ENCODE data around the gene ITGB5.

- TF ChIP-seq CTCF (conservative IDR thresholded peaks at IDR 0.05 in 1 of 2, IDR thresholded peaks at IDR 0.05 in 1 of 2; ENCODE audit: low read depth in 1 of 2, low read length in 2 of 2) (no peak), EZH2 (IDR thresholded peaks at IDR 0.05; ENCODE audit: low read length, missing control alignments) (no peak)
These were observed 52.1 kb downstream of the ITGB5 start for GRCh38 chr3:124834723-124835718.

Data from fibroblast of lung (primary cell).